DOHH2 (cell line): ENCODE data around the gene GOLGA3.

Experiments used
- H3F3A ChIP-seq: fragments of 200-600 bp; sonication (generic), shearing (Covaris generic); 2 replicates; pipeline ENCODE4 v1.6.0; 2016; ENCODE audit warnings: antibody characterized with exemption, mild to moderate bottlenecking; ENCODE audit not compliant: control insufficient read depth, insufficient read depth
- H3K27ac ChIP-seq: fragments of 200-600 bp; sonication (generic); 2 replicates; pipeline ENCODE4 v1.5.1; 2014; ENCODE audit warnings: low read depth, mild to moderate bottlenecking, low read length, moderate library complexity
- H3K27me3 ChIP-seq: fragments of 200-600 bp; sonication (generic); 2 replicates; pipeline ENCODE4 v1.6.1; 2014; ENCODE audit warnings: mild to moderate bottlenecking, low read length, mixed read lengths; ENCODE audit not compliant: control insufficient read depth
- H3K36me3 ChIP-seq: fragments of 200-600 bp; sonication (generic); 2 replicates; pipeline ENCODE4 v1.6.1; 2014; ENCODE audit warnings: mild to moderate bottlenecking, low read length, moderate library complexity, mixed read lengths; ENCODE audit not compliant: control insufficient read depth
- H3K4me1 ChIP-seq: fragments of 200-600 bp; sonication (generic); 2 replicates; pipeline ENCODE4 v1.6.1; 2014; ENCODE audit warnings: mild to moderate bottlenecking, low read length, mixed read lengths; ENCODE audit not compliant: control insufficient read depth
- H3K4me2 ChIP-seq: fragments of 200-600 bp; sonication (generic); 2 replicates; pipeline ENCODE4 v1.6.0; 2014; ENCODE audit warnings: mild to moderate bottlenecking, low read length, moderate library complexity
- H3K4me3 ChIP-seq: fragments of 200-600 bp; sonication (generic); 2 replicates; pipeline ENCODE4 v1.5.1; 2014; ENCODE audit warnings: mild to moderate bottlenecking, low read length, mixed read lengths
- H3K79me2 ChIP-seq: fragments of 200-600 bp; sonication (generic); 2 replicates; pipeline ENCODE4 v1.6.1; 2014; ENCODE audit warnings: mild to moderate bottlenecking, low read length, mixed read lengths; ENCODE audit not compliant: control insufficient read depth
- H3K9me2 ChIP-seq: fragments of 200-600 bp; sonication (generic); replicated peaks from 2 replicates; pipeline ENCODE4 v1.6.1; 2014; ENCODE audit warnings: mild to moderate bottlenecking, low read length, mixed read lengths; ENCODE audit not compliant: control insufficient read depth
- H3K9me3 ChIP-seq: fragments of 200-600 bp; sonication (generic); 2 replicates; pipeline ENCODE4 v1.6.1; 2014; ENCODE audit warnings: antibody characterized with exemption, low read length, mixed read lengths; ENCODE audit not compliant: control insufficient read depth, insufficient read depth
- H4K20me1 ChIP-seq: fragments of 200-600 bp; sonication (generic); 2 replicates; pipeline ENCODE4 v1.6.0; 2014; ENCODE audit warnings: low read depth, mild to moderate bottlenecking, antibody characterized with exemption, low read length, moderate library complexity; ENCODE audit not compliant: control insufficient read depth, insufficient read depth
- CTCF ChIP-seq: fragments of 200-600 bp; sonication (generic); IDR thresholded peaks from one replicate; pipeline ENCODE4 v1.5.1; 2014; ENCODE audit warnings: antibody characterized with exemption, mild to moderate bottlenecking, low read depth, low read length; ENCODE audit not compliant: poor library complexity, severe bottlenecking
- EZH2phosphoT487 ChIP-seq: fragments of 200-600 bp; sonication (generic); IDR thresholded peaks from 2 replicates; pipeline ENCODE4 v1.6.1; 2017; ENCODE audit warnings: borderline replicate concordance, mild to moderate bottlenecking, antibody characterized with exemption, low read length, moderate library complexity, mixed read lengths

The GOLGA3 gene

GRCh38 chr12:132803125-132803524, 25.5 kb downstream of the GOLGA3 start:
- Histone ChIP-seq H3K27ac (no peak overlapping the region), H3K4me2 (no peak overlapping the region)

GRCh38 chr12:132801741-132802140, 26.9 kb downstream of the GOLGA3 start:
- H3K9me2 ChIP-seq: no peaks in the 10 kb centered on the region
- H3F3A ChIP-seq: no peaks in the 10 kb centered on the region
- peaks cover 81% of the 10 kb centered on the region for H3K36me3 ChIP-seq
- H3K4me2 ChIP-seq: no peak overlapping the region
- peaks cover 23% of the 10 kb centered on the region for H3K79me2 ChIP-seq
- no peaks in the 10 kb centered on the region for H3K27me3 ChIP-seq
- TF ChIP-seq CTCF: no peak
- TF ChIP-seq EZH2phosphoT487: no peak
- H3K4me1 ChIP-seq: no peaks in the 10 kb centered on the region
- H3K9me3 ChIP-seq: no peaks in the 10 kb centered on the region
- no peaks in the 10 kb centered on the region for H4K20me1 ChIP-seq
- no peak overlapping the region for H3K27ac ChIP-seq
- no peak overlapping the region for H3K4me3 ChIP-seq

More at GRCh38 chr12:132803125-132803524, 25.5 kb downstream of the GOLGA3 start:
- Histone ChIP-seq H3K36me3 (peaks cover 83% of the 10 kb centered on the region), H3K9me2 (no peaks in the 10 kb centered on the region), H3K79me2 (peaks cover 36% of the 10 kb centered on the region), H3K27me3 (no peaks in the 10 kb centered on the region), H3K4me3 (no peak overlapping the region), H3K4me1 (no peaks in the 10 kb centered on the region), H4K20me1 (no peaks in the 10 kb centered on the region), H3F3A (no peaks in the 10 kb centered on the region), H3K9me3 (no peaks in the 10 kb centered on the region)
- TF ChIP-seq CTCF: no peak

- Histone ChIP-seq H3K9me2 (no peaks in the 10 kb centered on the region), H3K4me2 (no peak overlapping the region), H3K9me3 (no peaks in the 10 kb centered on the region), H3K36me3 (peaks cover 80% of the 10 kb centered on the region), H3K79me2 (peaks cover 13% of the 10 kb centered on the region), H3K27ac (no peak overlapping the region), H3K27me3 (no peaks in the 10 kb centered on the region), H3K4me1 (no peaks in the 10 kb centered on the region), H4K20me1 (no peaks in the 10 kb centered on the region), H3K4me3 (no peak overlapping the region), H3F3A (no peaks in the 10 kb centered on the region)
- TF ChIP-seq CTCF (no peak), EZH2phosphoT487 (no peak)
These were observed 29.8 kb downstream of the GOLGA3 start for GRCh38 chr12:132798836-132799235.
